Mucosa of rectum (tissue), 2 donors: Measurements from ENCODE around the gene CDCA4.

Experiments used
- H3K27ac ChIP-seq, 2 donors: one replicate each; pipeline ENCODE4 v1.7.0; 2013; ENCODE audit warnings: inconsistent platforms in 2 of 2, low read depth in 2 of 2, low read length in 2 of 2
- H3K27me3 ChIP-seq, 2 donors: one replicate each; pipeline ENCODE4 v1.7.0; 2013; ENCODE audit warnings: low read length in 2 of 2; ENCODE audit not compliant: control insufficient read depth in 2 of 2, insufficient read depth in 2 of 2
- H3K36me3 ChIP-seq, 2 donors: one replicate each; pipeline ENCODE4 v1.7.0; 2013; ENCODE audit warnings: low read length in 2 of 2; ENCODE audit not compliant: control insufficient read depth in 2 of 2, insufficient read depth in 2 of 2
- H3K4me1 ChIP-seq, 2 donors: one replicate each; pipeline ENCODE4 v1.7.0; 2013; ENCODE audit warnings: low read length in 2 of 2, mild to moderate bottlenecking in 1 of 2; ENCODE audit not compliant: control insufficient read depth in 2 of 2, insufficient read depth in 2 of 2
- H3K4me3 ChIP-seq, 2 donors: one replicate each; pipeline ENCODE4 v1.7.0; 2013; ENCODE audit warnings: low read length in 2 of 2
- H3K9ac ChIP-seq, 2 donors: one replicate each; pipeline ENCODE4 v1.7.0; 2013; ENCODE audit warnings: low read length in 2 of 2, low read depth in 1 of 2, mild to moderate bottlenecking in 1 of 2
- H3K9me3 ChIP-seq, 2 donors: one replicate each; pipeline ENCODE4 v1.7.0; 2013; ENCODE audit warnings: low read length in 2 of 2; ENCODE audit not compliant: control insufficient read depth in 2 of 2
- donor health status: healthy.
- donor health status: Normal muscosa, but diverticular disease.

The CDCA4 gene

GRCh38 chr14:105015242-105015641, 5.6 kb downstream of the CDCA4 start:
- H3K9ac ChIP-seq, result no peak overlapping the region
- H3K27me3 ChIP-seq, result no peaks in the 10 kb centered on the region
- no peak overlapping the region for H3K4me3 ChIP-seq
- peaks cover 7 to 14% of the 10 kb centered on the region in 2 donors for H3K36me3 ChIP-seq
- no peaks in the 10 kb centered on the region for H3K9me3 ChIP-seq
- peaks cover 13 to 18% of the 10 kb centered on the region in 2 donors for H3K4me1 ChIP-seq
- peak overlapping the region in 1 of 2 donors; percentile 6 for H3K27ac ChIP-seq

GRCh38 chr14:105014631-105015030, 6.3 kb downstream of the CDCA4 start:
- H3K27ac ChIP-seq, result no peak overlapping the region
- H3K9ac ChIP-seq, result no peak overlapping the region
- H3K4me1 ChIP-seq, result peaks cover 7 to 12% of the 10 kb centered on the region in 2 donors
- H3K4me3 ChIP-seq, result no peak overlapping the region
- H3K9me3 ChIP-seq, result no peaks in the 10 kb centered on the region
- no peaks in the 10 kb centered on the region for H3K27me3 ChIP-seq
- H3K36me3 ChIP-seq, result peaks cover 11 to 19% of the 10 kb centered on the region in 2 donors

- peaks cover 11 to 19% of the 10 kb centered on the region in 2 donors for H3K36me3 ChIP-seq
- H3K9ac ChIP-seq, result no peak overlapping the region
These were observed 6.9 kb downstream of the CDCA4 start for GRCh38 chr14:105014032-105014431.

GRCh38 chr14:105013150-105013785, 7.6 kb downstream of the CDCA4 start:
- H3K36me3 ChIP-seq, result peaks cover 11 to 19% of the 10 kb centered on the region in 2 donors
- peaks cover 0 to 5% of the 10 kb centered on the region in 2 donors for H3K4me1 ChIP-seq
- no peaks in the 10 kb centered on the region for H3K9me3 ChIP-seq
- no peak overlapping the region for H3K4me3 ChIP-seq
- H3K27me3 ChIP-seq, result no peaks in the 10 kb centered on the region
- H3K9ac ChIP-seq, result no peak overlapping the region
- H3K27ac ChIP-seq, result no peak overlapping the region

More at GRCh38 chr14:105014032-105014431, 6.9 kb downstream of the CDCA4 start:
- H3K27ac ChIP-seq, result no peak overlapping the region
- H3K9me3 ChIP-seq, result no peaks in the 10 kb centered on the region
- no peak overlapping the region for H3K4me3 ChIP-seq
- no peaks in the 10 kb centered on the region for H3K27me3 ChIP-seq
- peaks cover 2 to 6% of the 10 kb centered on the region in 2 donors for H3K4me1 ChIP-seq

- Histone ChIP-seq H3K27ac (no peak overlapping the region), H3K9me3 (no peaks in the 10 kb centered on the region), H3K4me3 (no peak overlapping the region), H3K36me3 (peaks cover 12 to 19% of the 10 kb centered on the region in 2 donors), H3K9ac (no peak overlapping the region), H3K4me1 (peaks cover 0 to 5% of the 10 kb centered on the region in 2 donors), H3K27me3 (no peaks in the 10 kb centered on the region)
These were observed 8.5 kb downstream of the CDCA4 start for GRCh38 chr14:105012171-105012985.

- Histone ChIP-seq H3K9ac (no peak overlapping the region), H3K36me3 (peaks cover 18 to 19% of the 10 kb centered on the region in 2 donors), H3K4me3 (no peak overlapping the region), H3K27me3 (no peaks in the 10 kb centered on the region), H3K27ac (no peak overlapping the region), H3K4me1 (no peaks in the 10 kb centered on the region), H3K9me3 (no peaks in the 10 kb centered on the region)
These were observed 9.4 kb downstream of the CDCA4 start for GRCh38 chr14:105011312-105011990.

- Histone ChIP-seq H3K4me3 (no peak overlapping the region), H3K9ac (no peak overlapping the region), H3K4me1 (no peaks in the 10 kb centered on the region), H3K36me3 (peaks cover 18 to 19% of the 10 kb centered on the region in 2 donors), H3K9me3 (no peaks in the 10 kb centered on the region), H3K27ac (no peak overlapping the region), H3K27me3 (no peaks in the 10 kb centered on the region)
These were observed 10.0 kb downstream of the CDCA4 start for GRCh38 chr14:105010891-105011291.

GRCh38 chr14:105010106-105010505, 10.8 kb downstream of the CDCA4 start:
- Histone ChIP-seq H3K9ac (no peak overlapping the region), H3K4me3 (no peak overlapping the region), H3K27ac (no peak overlapping the region), H3K36me3 (peaks cover 17 to 18% of the 10 kb centered on the region in 2 donors), H3K9me3 (no peaks in the 10 kb centered on the region), H3K27me3 (no peaks in the 10 kb centered on the region), H3K4me1 (no peaks in the 10 kb centered on the region)

GRCh38 chr14:105007593-105008264, 13.2 kb downstream of the CDCA4 start:
- no peaks in the 10 kb centered on the region for H3K4me1 ChIP-seq
- H3K9me3 ChIP-seq, result no peaks in the 10 kb centered on the region
- no peaks in the 10 kb centered on the region for H3K27me3 ChIP-seq
- no peak overlapping the region for H3K9ac ChIP-seq
- H3K36me3 ChIP-seq, result peaks cover 17 to 18% of the 10 kb centered on the region in 2 donors
- H3K27ac ChIP-seq, result no peak overlapping the region
- H3K4me3 ChIP-seq, result no peak overlapping the region
